PC-9 (cell line): Measurements from ENCODE around the gene PRDM16.

ENCODE experiments used
- CTCF ChIP-seq: fragments of 200-600 bp; sonication (generic); conservative IDR thresholded peaks from 2 replicates; pipeline ENCODE4 v1.6.1; 2017; ENCODE audit warnings: mixed run types, antibody characterized with exemption, mild to moderate bottlenecking, moderate library complexity
- EZH2 ChIP-seq: fragments of 200-600 bp; sonication (generic); IDR thresholded peaks from 2 replicates; pipeline ENCODE4 v1.8.0; 2017; ENCODE audit warnings: antibody characterized with exemption, low read depth

DNA sequence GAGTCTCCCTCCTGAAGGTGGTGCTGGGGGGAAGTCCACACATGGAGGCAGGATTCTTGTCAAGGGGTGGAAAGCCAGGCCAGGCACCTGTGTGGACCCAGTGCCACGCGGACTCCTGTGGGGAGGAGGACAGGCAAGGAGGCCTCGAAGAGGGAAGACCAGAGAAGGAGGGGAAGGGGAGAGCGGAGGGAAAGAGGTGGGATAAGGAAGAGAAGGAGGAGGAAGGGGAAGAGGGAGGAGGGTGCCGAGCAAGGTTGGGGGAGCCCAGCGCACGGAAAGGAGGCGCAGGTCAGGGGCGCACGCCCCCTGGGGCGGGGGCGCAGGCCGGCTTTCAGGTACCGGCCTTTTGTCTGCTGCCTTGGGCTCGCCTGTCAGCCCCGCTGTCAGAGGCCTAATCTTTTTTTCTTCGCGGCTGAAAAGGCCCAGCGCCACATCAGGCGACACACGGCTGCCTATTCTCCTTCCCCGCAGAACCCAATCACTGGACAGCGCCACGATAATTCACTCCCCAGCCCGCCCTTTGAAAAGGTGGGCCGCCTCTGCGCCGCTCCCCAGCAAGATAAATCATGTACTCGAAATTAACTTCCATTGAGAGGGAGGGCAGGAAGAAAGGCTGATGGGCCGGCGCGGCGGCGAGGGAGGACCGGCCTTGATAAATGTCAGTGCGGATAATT lies 42.5 kb downstream of the PRDM16 start:
- no peak for TF ChIP-seq CTCF
- no peak for TF ChIP-seq EZH2
